CD4-positive, alpha-beta memory T cell (primary cell): ENCODE results near the gene C2orf81. TPM values are rescaled to one million over a fixed set of nuclear protein-coding genes. Genes with fewer than 3 reads are reported as not detected.
"Not testable (repeated sequence)": the region's sequence is repeated elsewhere in the genome, so short reads cannot be mapped to it uniquely, and the experiment has no call there.

Source experiments
- CTCF ChIA-PET: fragments of 350-600 bp; sonication (Branson Sonifier 250); formaldehyde crosslinking; loops from one replicate; lab custom pipeline; 2021; ENCODE audit warnings: inconsistent platforms; ENCODE audit not compliant: partially characterized antibody; lab: Charles Lee
- POLR2A ChIA-PET: fragments of 350-600 bp; sonication (Branson Sonifier 250); formaldehyde crosslinking; loops from one replicate; lab custom pipeline; 2021; ENCODE audit not compliant: partially characterized antibody; lab: Charles Lee
- DNase-seq, 5 donors: peaks; one replicate each; pipeline versions ENCODE4 v3.0.0 to v3.0.0-alpha.2; 2020 to 2022; ENCODE audit warnings: mixed read lengths in 1 of 5
- H3K27ac ChIP-seq: one replicate; pipeline ENCODE4 v1.7.0; 2013; ENCODE audit warnings: low read depth, low read length
- H3K27me3 ChIP-seq: 2 replicates; pipeline ENCODE4 v1.7.0; 2013; ENCODE audit warnings: mild to moderate bottlenecking, low read length, moderate library complexity; ENCODE audit not compliant: insufficient read depth
- H3K36me3 ChIP-seq: 2 replicates; pipeline ENCODE4 v1.7.0; 2013; ENCODE audit warnings: mild to moderate bottlenecking, low read length, moderate library complexity; ENCODE audit not compliant: insufficient read depth
- H3K4me1 ChIP-seq: 2 replicates; pipeline ENCODE4 v1.7.0; 2013; ENCODE audit warnings: mild to moderate bottlenecking, low read length, moderate library complexity; ENCODE audit not compliant: insufficient read depth
- H3K4me3 ChIP-seq, 2 donors: one replicate each; pipeline ENCODE4 v1.7.0; 2013; ENCODE audit warnings: low read length in 2 of 2, mild to moderate bottlenecking in 1 of 2
- H3K9me3 ChIP-seq, 2 donors: one replicate each; pipeline ENCODE4 v1.7.0; 2013; ENCODE audit warnings: low read length in 2 of 2, control low read depth in 1 of 2; ENCODE audit not compliant: control insufficient read depth in 1 of 2
- H3K27ac Mint-ChIP-seq, 7 donors: one replicate each; pipeline ENCODE4 v1.8.0; 2020 to 2021; ENCODE audit warnings: mixed read lengths in 7 of 7, mild to moderate bottlenecking in 6 of 7, inconsistent platforms in 3 of 7, moderate library complexity in 3 of 7
- H3K27me3 Mint-ChIP-seq, 2 donors: one replicate each; pipeline ENCODE4 v1.8.0; 2020 to 2021; ENCODE audit warnings: mixed read lengths in 2 of 2
- H3K36me3 Mint-ChIP-seq, 2 donors: one replicate each; pipeline ENCODE4 v1.8.0; 2020 to 2021; ENCODE audit warnings: mixed read lengths in 2 of 2, inconsistent platforms in 1 of 2, mild to moderate bottlenecking in 1 of 2
- H3K4me1 Mint-ChIP-seq, 4 donors: one replicate each; pipeline ENCODE4 v1.8.0; 2020 to 2021; ENCODE audit warnings: mixed read lengths in 4 of 4, mild to moderate bottlenecking in 1 of 4
- H3K4me3 Mint-ChIP-seq, 8 donors: one replicate each; pipeline ENCODE4 v1.8.0; 2020 to 2021; ENCODE audit warnings: mixed read lengths in 8 of 8, mild to moderate bottlenecking in 7 of 8, moderate library complexity in 6 of 8, inconsistent platforms in 3 of 8
- H3K9me3 Mint-ChIP-seq, 8 donors: one replicate each; pipeline ENCODE4 v1.8.0; 2020 to 2021; ENCODE audit warnings: mixed read lengths in 8 of 8, mild to moderate bottlenecking in 5 of 8, inconsistent platforms in 3 of 8, moderate library complexity in 1 of 8
- intact Hi-C: fragments of 100-400 bp; cut with micrococcal nuclease; formaldehyde crosslinking; loops from one replicate; pipeline ENCODE4 v1.15.1; 2023
- polyA plus RNA-seq, 2 donors: library from polyadenylated mRNA; unstranded; fragments of 300-500 nt; fragmentation: Illumina TruSeq; gene quantifications; one replicate each; pipeline ENCODE4 v1.2.3, GENCODE V29; 2021
- total RNA-seq, 2 experiments: library from RNA; stranded (reverse); gene quantifications; one replicate each; pipeline ENCODE4 v1.2.3, GENCODE V29; 2021

Gene C2orf81
- total and polyA plus RNA-seq, 4 experiments from 2014 or later: 1.5 to 7.5 (median 3.4) TPM

DNA sequence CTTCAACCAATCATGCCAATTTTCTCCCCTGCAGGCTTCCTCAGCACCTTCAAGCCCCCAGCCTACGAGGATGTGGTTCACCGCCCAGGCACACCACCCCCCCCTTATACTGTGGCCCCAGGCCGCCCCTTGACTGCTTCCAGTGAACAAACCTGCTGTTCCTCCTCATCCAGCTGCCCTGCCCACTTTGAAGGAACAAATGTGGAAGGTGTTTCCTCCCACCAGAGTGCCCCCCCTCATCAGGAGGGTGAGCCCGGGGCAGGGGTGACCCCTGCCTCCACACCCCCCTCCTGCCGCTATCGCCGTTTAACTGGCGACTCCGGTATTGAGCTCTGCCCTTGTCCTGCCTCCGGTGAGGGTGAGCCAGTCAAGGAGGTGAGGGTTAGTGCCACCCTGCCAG is 38.8 kb upstream of the C2orf81 start:
- ChIA-PET POLR2A (interaction anchor here (9.5 kb wide), 1 partner anchor 17 kb away, joined by 516 read pairs; the partner anchor contains the start of genes CCDC142, MRPL53 and TTC31), CTCF (interaction anchor here (2.4 kb wide), 1 partner anchor 22 kb away, joined by 11 read pairs; the partner anchor contains the start of genes CCDC142 and TTC31)
- Histone ChIP-seq H3K36me3 (peaks cover 19% of the 10 kb centered on the region), H3K4me1 (peaks cover 47% of the 10 kb centered on the region)
- H3K27ac ChIP-seq, DNase-seq, H3K4me3 ChIP-seq, H3K27me3 Mint-ChIP-seq, intact Hi-C loops, H3K9me3 Mint-ChIP-seq, H3K9me3 ChIP-seq, H3K27me3 ChIP-seq: not testable (repeated sequence)
- H3K27ac Mint-ChIP-seq: peak overlapping the region in 5 of 7 donors; percentile 10 to 100 (median 92)
- peaks cover 34 to 69% (median 54%) of the 10 kb centered on the region in 4 donors for H3K4me1 Mint-ChIP-seq
- H3K4me3 Mint-ChIP-seq: peak overlapping the region in 7 of 8 donors; percentile 53 to 99 (median 95)
- H3K36me3 Mint-ChIP-seq: peaks cover 6 to 23% of the 10 kb centered on the region in 2 donors

DNA sequence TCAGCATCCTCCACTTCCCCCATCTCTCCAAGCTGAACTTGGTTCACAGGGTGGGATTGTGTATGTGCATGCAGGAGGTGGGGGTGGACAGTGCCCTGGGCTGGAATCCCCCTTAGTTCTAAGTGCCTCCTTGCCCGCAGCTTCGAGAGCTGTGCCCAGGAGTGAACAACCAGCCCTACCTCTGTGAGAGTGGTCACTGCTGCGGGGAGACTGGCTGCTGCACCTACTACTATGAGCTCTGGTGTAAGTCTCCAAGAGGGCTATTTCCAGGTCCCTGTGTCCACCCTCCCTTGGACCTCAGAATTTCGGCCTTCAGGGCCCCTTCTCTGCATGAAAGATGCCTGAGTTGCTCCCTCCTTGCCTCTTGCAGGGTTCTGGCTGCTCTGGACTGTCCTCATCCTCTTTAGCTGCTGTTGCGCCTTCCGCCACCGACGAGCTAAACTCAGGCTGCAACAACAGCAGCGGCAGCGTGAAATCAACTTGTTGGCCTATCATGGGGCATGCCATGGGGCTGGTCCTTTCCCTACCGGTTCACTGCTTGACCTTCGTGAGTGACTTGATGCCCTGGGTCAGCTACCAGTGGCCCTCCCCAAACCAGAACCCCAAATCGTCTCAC is 38.2 kb upstream of the C2orf81 start:
- not testable (repeated sequence) for H3K4me3 ChIP-seq, H3K27me3 Mint-ChIP-seq, H3K27ac ChIP-seq, H3K9me3 ChIP-seq, H3K27me3 ChIP-seq, H3K9me3 Mint-ChIP-seq, DNase-seq
- peaks cover 48% of the 10 kb centered on the region for H3K4me1 ChIP-seq
- peaks cover 39 to 73% (median 58%) of the 10 kb centered on the region in 4 donors for H3K4me1 Mint-ChIP-seq
- H3K36me3 ChIP-seq: peaks cover 19% of the 10 kb centered on the region
- peak overlapping the region; percentile 93 to 99 (median 98) for H3K4me3 Mint-ChIP-seq
- ChIA-PET POLR2A (interaction anchor here (1.6 to 9.5 kb wide), 8 partner anchors 9 to 281 kb away, joined by 4 to 516 read pairs (median 26); partner anchors contain the start of genes C2orf81, CCDC142, LBX2 and MOB1A), CTCF (interaction anchor here (1.0 to 3.4 kb wide), 6 partner anchors 8 to 69 kb away, joined by 3 to 14 read pairs (median 9); partner anchors contain the start of genes CCDC142, MRPL53 and TTC31)
- intact Hi-C loops: loop anchor here (10.0 kb wide), 1 partner anchor 535 kb away; the partner anchor contains the start of gene DGUOK
- H3K36me3 Mint-ChIP-seq: peaks cover 9 to 27% of the 10 kb centered on the region in 2 donors
- H3K27ac Mint-ChIP-seq: peak overlapping the region; percentile 81 to 100 (median 99)

DNA sequence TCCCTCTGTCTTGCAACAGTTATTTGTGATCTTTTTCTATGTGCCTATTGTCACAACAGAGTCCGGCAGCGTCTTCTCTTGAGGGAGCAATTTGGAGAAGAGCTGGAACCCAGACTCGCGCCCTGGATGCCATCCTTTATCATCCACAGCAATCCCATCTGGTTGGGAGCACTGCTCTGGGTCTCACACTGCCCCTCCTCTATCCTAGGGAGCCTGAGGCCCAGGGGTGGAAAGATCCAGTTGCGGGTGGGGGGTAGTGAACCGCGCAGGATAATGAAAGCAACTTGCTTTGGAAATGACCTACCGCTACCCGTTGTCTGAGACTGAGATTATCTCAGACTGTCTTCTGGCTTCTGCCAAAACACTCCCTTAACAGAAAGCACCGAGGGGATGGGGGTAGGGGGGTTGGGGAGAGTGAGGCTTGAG is 37.5 kb upstream of the C2orf81 start:
- H3K4me3 Mint-ChIP-seq: peak overlapping the region; percentile 93 to 99 (median 98)
- H3K27ac ChIP-seq: peak overlapping the region; percentile 100
- peaks cover 47% of the 10 kb centered on the region for H3K4me1 ChIP-seq
- H3K4me1 Mint-ChIP-seq: peaks cover 41 to 71% (median 57%) of the 10 kb centered on the region in 4 donors
- intact Hi-C loops: loop anchor here (1.0 to 10.0 kb wide), 4 partner anchors 13 to 534 kb away; partner anchors contain the start of genes AUP1, DGUOK, HTRA2 and MRPL53
- no peaks in the 10 kb centered on the region for H3K9me3 ChIP-seq
- H3K27ac Mint-ChIP-seq: peak overlapping the region; percentile 92 to 100 (median 99)
- ChIA-PET CTCF (interaction anchor here (1.0 to 3.4 kb wide), 9 partner anchors 9 to 128 kb away, joined by 3 to 14 read pairs (median 8); partner anchors contain the start of genes CCDC142, MRPL53, PCGF1 and TTC31), POLR2A (interaction anchor here (0.7 to 9.5 kb wide), 23 partner anchors 9 to 1225 kb away, joined by 3 to 516 read pairs (median 5); partner anchors contain the start of genes AUP1, C2orf81, CCDC142 and CCT7)
- peak in 1 of 5 donors; percentile 54 for DNase-seq
- H3K4me3 ChIP-seq: peak overlapping the region; percentile 70 to 93
- H3K9me3 Mint-ChIP-seq: peaks cover 0 to 2% (median 0%) of the 10 kb centered on the region in 8 donors
- H3K36me3 Mint-ChIP-seq: peaks cover 9 to 27% of the 10 kb centered on the region in 2 donors
- no peaks in the 10 kb centered on the region for H3K27me3 Mint-ChIP-seq
- H3K27me3 ChIP-seq: no peaks in the 10 kb centered on the region
- H3K36me3 ChIP-seq: peaks cover 19% of the 10 kb centered on the region

DNA sequence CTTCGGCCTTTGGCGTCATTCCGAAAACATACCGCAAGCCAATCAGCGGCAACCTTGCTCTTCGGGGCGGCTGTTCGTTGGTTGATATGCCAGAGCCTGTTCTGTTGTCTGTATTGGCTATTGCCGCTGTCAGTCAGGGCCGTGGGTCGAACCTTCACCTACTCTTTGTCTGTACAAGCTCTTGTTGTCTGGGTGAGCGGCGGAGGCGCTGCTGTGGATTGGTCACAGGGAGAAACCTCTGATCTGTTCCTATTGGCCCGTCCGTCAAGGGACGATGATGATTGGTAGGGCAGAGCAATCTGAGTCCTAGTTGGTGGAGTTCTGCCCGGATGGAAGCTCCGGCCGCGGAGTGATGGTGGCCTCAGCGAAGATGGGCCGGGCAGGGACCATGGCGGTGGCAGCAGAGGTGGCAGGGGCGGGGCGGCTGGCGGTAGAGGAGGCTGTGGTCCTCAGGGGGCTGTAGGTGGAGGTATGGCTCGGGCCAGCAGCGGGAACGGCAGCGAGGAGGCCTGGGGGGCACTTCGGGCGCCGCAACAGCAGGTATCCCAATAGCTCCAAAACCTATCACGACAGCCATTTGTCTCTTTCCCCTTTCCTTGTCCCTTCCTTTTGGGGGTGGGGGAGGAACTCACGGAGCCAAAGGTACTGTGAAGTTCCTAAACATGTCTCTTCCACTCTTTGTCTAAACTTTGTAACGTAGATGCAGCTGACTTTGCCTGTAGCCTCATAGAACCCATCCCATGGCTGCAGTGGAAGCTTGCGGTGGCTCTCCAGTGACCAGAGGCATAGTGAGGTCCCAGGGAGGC is 36.9 kb upstream of the C2orf81 start, which contains the start of gene WBP1:
Gene WBP1, plus strand, starts transcription at position 307 of the 806 bp plus-strand sequence. Its CDS starts 165 bp downstream, at position 472.
- peaks cover 0 to 2% (median 0%) of the 10 kb centered on the region in 8 donors for H3K9me3 Mint-ChIP-seq
- no peaks in the 10 kb centered on the region for H3K27me3 Mint-ChIP-seq
- CTCF ChIA-PET: interaction anchor here (1.0 to 3.4 kb wide), 9 partner anchors 9 to 129 kb away, joined by 3 to 14 read pairs (median 8); partner anchors contain the start of genes CCDC142, MRPL53, PCGF1 and TTC31
- Histone ChIP-seq H3K36me3 (peaks cover 19% of the 10 kb centered on the region), H3K27me3 (no peaks in the 10 kb centered on the region), H3K9me3 (no peaks in the 10 kb centered on the region), H3K4me3 (peak within 1 kb of the TSS; percentile 70 to 93), H3K27ac (peak within 1 kb of the TSS; percentile 100), H3K4me1 (peaks cover 45% of the 10 kb centered on the region)
- H3K4me3 Mint-ChIP-seq: peak within 1 kb of the TSS; percentile 95 to 99 (median 98)
- H3K4me1 Mint-ChIP-seq: peaks cover 40 to 68% (median 55%) of the 10 kb centered on the region in 4 donors
- peak within 1 kb of the TSS; percentile 92 to 100 (median 99) for H3K27ac Mint-ChIP-seq
- intact Hi-C loops: loop anchor here (1.0 to 10.0 kb wide), 4 partner anchors 14 to 534 kb away; partner anchors contain the start of genes AUP1, DGUOK, HTRA2 and MRPL53
- POLR2A ChIA-PET: interaction anchor here (0.7 to 9.5 kb wide), 31 partner anchors 10 to 1224 kb away, joined by 3 to 516 read pairs (median 4); partner anchors contain the start of genes AUP1, C2orf81, CCDC142 and CCT7
- H3K36me3 Mint-ChIP-seq: peaks cover 9 to 27% of the 10 kb centered on the region in 2 donors
- DNase-seq: peak; percentile 99 to 100 (median 100)

DNA sequence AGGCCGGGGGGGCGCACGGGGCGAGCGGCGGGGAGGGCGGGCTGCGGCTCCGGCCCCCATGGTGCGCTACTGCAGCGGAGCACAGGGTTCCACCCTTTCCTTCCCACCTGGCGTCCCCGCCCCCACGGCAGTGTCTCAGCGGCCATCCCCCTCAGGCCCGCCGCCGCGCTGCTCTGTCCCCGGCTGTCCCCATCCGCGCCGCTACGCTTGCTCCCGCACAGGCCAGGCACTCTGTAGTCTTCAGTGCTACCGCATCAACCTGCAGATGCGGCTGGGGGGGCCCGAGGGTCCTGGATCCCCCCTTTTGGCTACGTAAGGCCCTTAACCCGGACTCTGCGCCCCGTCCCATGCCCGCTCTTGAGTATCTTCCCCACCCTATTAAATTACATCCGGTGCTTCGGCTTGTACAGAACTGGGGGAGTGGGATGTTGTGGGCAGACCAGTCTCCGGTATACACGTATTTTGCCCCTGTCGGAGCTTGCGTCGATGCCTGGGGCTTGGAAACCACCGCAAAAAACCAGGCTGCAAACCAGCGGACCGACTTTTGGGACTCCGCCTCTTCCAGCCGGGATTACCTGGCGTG is 36.2 kb upstream of the C2orf81 start:
- intact Hi-C loops: loop anchor here (1.0 to 10.0 kb wide), 6 partner anchors 8 to 533 kb away; partner anchors contain the start of genes AUP1, C2orf81, DGUOK and HTRA2
- Mint-ChIP-seq H3K36me3 (peaks cover 3 to 21% of the 10 kb centered on the region in 2 donors), H3K27ac (peak overlapping the region; percentile 92 to 100 (median 99)), H3K4me1 (peaks cover 44 to 70% (median 58%) of the 10 kb centered on the region in 4 donors), H3K4me3 (peak overlapping the region; percentile 93 to 99 (median 98)), H3K27me3 (no peaks in the 10 kb centered on the region), H3K9me3 (peaks cover 0 to 2% (median 0%) of the 10 kb centered on the region in 8 donors)
- Histone ChIP-seq H3K27me3 (no peaks in the 10 kb centered on the region), H3K27ac (peak overlapping the region; percentile 100), H3K4me1 (peaks cover 48% of the 10 kb centered on the region), H3K9me3 (no peaks in the 10 kb centered on the region), H3K4me3 (peak overlapping the region; percentile 70 to 93), H3K36me3 (peaks cover 13% of the 10 kb centered on the region)
- POLR2A ChIA-PET: interaction anchor here (0.7 to 9.5 kb wide), 27 partner anchors 7 to 1224 kb away, joined by 3 to 516 read pairs (median 6); partner anchors contain the start of genes AUP1, C2orf81, CCDC142 and CCT7
- CTCF ChIA-PET: interaction anchor here (1.2 to 4.6 kb wide), 8 partner anchors 10 to 130 kb away, joined by 3 to 66 read pairs (median 9); partner anchors contain the start of genes CCDC142, MRPL53, PCGF1 and TTC31
- peak in 3 of 5 donors; percentile 81 to 90 (median 81) for DNase-seq
